8988T (cell line): Measurements from ENCODE around the gene ORAI1.
"Not testable (repeated sequence)": the region's sequence is repeated elsewhere in the genome, so short reads cannot be mapped to it uniquely, and the experiment has no call there.

Experiments used
- DNase-seq: peaks from one replicate; pipeline ENCODE4 v3.0.0; 2011

Gene ORAI1

GRCh38 chr12:121626087-121626852 lies at the start of gene ORAI1:
ORAI1 (plus strand) TSS chr12:121626530.
- DNase-seq, result peak; percentile 84

- no peak for DNase-seq
These were observed 49.4 kb upstream of the ORAI1 start for GRCh38 chr12:121576851-121577391.

GRCh38 chr12:121577443-121578180 lies 48.7 kb upstream of the ORAI1 start:
- no peak for DNase-seq

- no peak for DNase-seq
These were observed 47.8 kb upstream of the ORAI1 start for GRCh38 chr12:121578230-121579189.

GRCh38 chr12:121579190-121579791 lies 47.0 kb upstream of the ORAI1 start:
- DNase-seq, result no peak

GRCh38 chr12:121579981-121580868 lies 46.1 kb upstream of the ORAI1 start:
- no peak for DNase-seq

GRCh38 chr12:121580959-121581685 lies 45.2 kb upstream of the ORAI1 start, which contains the start of gene KDM2B:
KDM2B (minus strand) TSS chr12:121581023; CDS start chr12:121580911, 112 bp downstream.
- DNase-seq, result no peak

- no peak for DNase-seq
These were observed 44.5 kb upstream of the ORAI1 start for GRCh38 chr12:121581686-121582429.

- no peak for DNase-seq
These were observed 43.6 kb upstream of the ORAI1 start for GRCh38 chr12:121582583-121583333.

- DNase-seq, result not testable (repeated sequence)
These were observed 43.0 kb upstream of the ORAI1 start for GRCh38 chr12:121583334-121583661.

GRCh38 chr12:121584885-121585284 lies 41.4 kb upstream of the ORAI1 start:
- DNase-seq, result not testable (repeated sequence)

GRCh38 chr12:121590476-121591143 lies 35.7 kb upstream of the ORAI1 start:
- DNase-seq, result no peak

- DNase-seq, result no peak
These were observed 34.0 kb upstream of the ORAI1 start for GRCh38 chr12:121592320-121592719.

GRCh38 chr12:121595520-121595919 lies 30.8 kb upstream of the ORAI1 start:
- no peak for DNase-seq

- DNase-seq, result no peak
These were observed 29.8 kb upstream of the ORAI1 start for GRCh38 chr12:121596526-121596925.

- no peak for DNase-seq
These were observed 25.5 kb upstream of the ORAI1 start for GRCh38 chr12:121600702-121601336.

- DNase-seq, result no peak
These were observed 23.6 kb upstream of the ORAI1 start for GRCh38 chr12:121602766-121603165.

GRCh38 chr12:121603581-121603980 lies 22.7 kb upstream of the ORAI1 start:
- no peak for DNase-seq
